Stomach smooth muscle (tissue), 2 donors: ENCODE data around the gene NUP205.

Source experiments
- H3K27ac ChIP-seq: one replicate; pipeline ENCODE4 v1.7.0; 2013; ENCODE audit warnings: mild to moderate bottlenecking, low read length, inconsistent platforms
- H3K27me3 ChIP-seq, 2 donors: one replicate each; pipeline ENCODE4 v1.7.0; 2013; ENCODE audit warnings: low read length in 2 of 2; ENCODE audit not compliant: insufficient read depth in 2 of 2, control insufficient read depth in 1 of 2
- H3K36me3 ChIP-seq, 2 donors: one replicate each; pipeline ENCODE4 v1.7.0; 2013; ENCODE audit warnings: low read length in 2 of 2; ENCODE audit not compliant: control insufficient read depth in 2 of 2, insufficient read depth in 2 of 2
- H3K4me1 ChIP-seq: one replicate; pipeline ENCODE4 v1.7.0; 2013; ENCODE audit warnings: low read length; ENCODE audit not compliant: control insufficient read depth, insufficient read depth
- H3K4me3 ChIP-seq, 2 donors: one replicate each; pipeline ENCODE4 v1.7.0; 2013; ENCODE audit warnings: low read length in 2 of 2
- H3K9ac ChIP-seq, 2 donors: one replicate each; pipeline ENCODE4 v1.7.0; 2013; ENCODE audit warnings: low read length in 2 of 2, mild to moderate bottlenecking in 1 of 2
- H3K9me3 ChIP-seq, 2 donors: one replicate each; pipeline ENCODE4 v1.7.0; 2013; ENCODE audit warnings: low read length in 2 of 2; ENCODE audit not compliant: control insufficient read depth in 2 of 2
- donor health status: healthy.
- donor health status: Pancreatic carcinoma.

Gene NUP205

GRCh38 chr7:135648235-135648634, 90.5 kb downstream of the NUP205 start:
- Histone ChIP-seq H3K9ac (no peak overlapping the region), H3K9me3 (no peaks in the 10 kb centered on the region), H3K27me3 (no peaks in the 10 kb centered on the region), H3K27ac (no peak overlapping the region), H3K4me3 (no peak overlapping the region), H3K36me3 (peaks cover 18 to 26% of the 10 kb centered on the region in 2 donors), H3K4me1 (no peaks in the 10 kb centered on the region)

- no peak overlapping the region for H3K4me3 ChIP-seq
- H3K36me3 ChIP-seq = peaks cover 7 to 9% of the 10 kb centered on the region in 2 donors
- no peak overlapping the region for H3K9ac ChIP-seq
- H3K9me3 ChIP-seq = no peaks in the 10 kb centered on the region
- H3K27me3 ChIP-seq = no peaks in the 10 kb centered on the region
- H3K4me1 ChIP-seq = no peaks in the 10 kb centered on the region
- H3K27ac ChIP-seq = no peak overlapping the region
Observed at GRCh38 chr7:135650831-135651573, 93.3 kb downstream of the NUP205 start.

- no peaks in the 10 kb centered on the region for H3K4me1 ChIP-seq
- H3K9ac ChIP-seq = no peak overlapping the region
- H3K9me3 ChIP-seq = no peaks in the 10 kb centered on the region
- no peak overlapping the region for H3K4me3 ChIP-seq
- peaks cover 0 to 4% of the 10 kb centered on the region in 2 donors for H3K36me3 ChIP-seq
- no peaks in the 10 kb centered on the region for H3K27me3 ChIP-seq
- H3K27ac ChIP-seq = no peak overlapping the region
Observed at GRCh38 chr7:135653340-135654080, 95.8 kb downstream of the NUP205 start.

- H3K27me3 ChIP-seq = no peaks in the 10 kb centered on the region
Observed at GRCh38 chr7:135658564-135658963, 100.8 kb downstream of the NUP205 start.

GRCh38 chr7:135659159-135659846, 101.6 kb downstream of the NUP205 start:
- no peak overlapping the region for H3K9ac ChIP-seq
- no peaks in the 10 kb centered on the region for H3K36me3 ChIP-seq
- no peak overlapping the region for H3K27ac ChIP-seq
- H3K27me3 ChIP-seq = no peaks in the 10 kb centered on the region
- no peak overlapping the region for H3K4me3 ChIP-seq
- H3K4me1 ChIP-seq = peaks cover 12% of the 10 kb centered on the region
- H3K9me3 ChIP-seq = no peaks in the 10 kb centered on the region

More at GRCh38 chr7:135658564-135658963, 100.8 kb downstream of the NUP205 start:
- no peaks in the 10 kb centered on the region for H3K36me3 ChIP-seq
- peaks cover 11% of the 10 kb centered on the region for H3K4me1 ChIP-seq
- no peak overlapping the region for H3K4me3 ChIP-seq
- no peak overlapping the region for H3K9ac ChIP-seq
- H3K27ac ChIP-seq = no peak overlapping the region
- H3K9me3 ChIP-seq = no peaks in the 10 kb centered on the region

- H3K27ac ChIP-seq = peak overlapping the region; percentile 91
- H3K9ac ChIP-seq = peak overlapping the region; percentile 86 to 91
- no peaks in the 10 kb centered on the region for H3K36me3 ChIP-seq
- H3K4me1 ChIP-seq = peaks cover 12% of the 10 kb centered on the region
- H3K4me3 ChIP-seq = peak overlapping the region; percentile 69 to 96
- no peaks in the 10 kb centered on the region for H3K9me3 ChIP-seq
- H3K27me3 ChIP-seq = no peaks in the 10 kb centered on the region
Observed at GRCh38 chr7:135661311-135662122, 103.8 kb downstream of the NUP205 start.

GRCh38 chr7:135662123-135662372, 104.3 kb downstream of the NUP205 start:
- no peaks in the 10 kb centered on the region for H3K9me3 ChIP-seq
- H3K4me3 ChIP-seq = peak overlapping the region; percentile 69 to 96
- H3K27me3 ChIP-seq = no peaks in the 10 kb centered on the region
- peak overlapping the region; percentile 91 for H3K27ac ChIP-seq
- peak overlapping the region; percentile 86 to 91 for H3K9ac ChIP-seq
- H3K36me3 ChIP-seq = no peaks in the 10 kb centered on the region
- peaks cover 12% of the 10 kb centered on the region for H3K4me1 ChIP-seq

GRCh38 chr7:135662373-135663114, 104.8 kb downstream of the NUP205 start, which contains the start of gene STMP1:
Gene STMP1, plus strand, starts transcription at chr7:135662514.
- Histone ChIP-seq H3K27me3 (no peaks in the 10 kb centered on the region), H3K4me3 (peak within 1 kb of the TSS; percentile 93 to 96), H3K27ac (peak within 1 kb of the TSS; percentile 91), H3K4me1 (peaks cover 12% of the 10 kb centered on the region), H3K36me3 (no peaks in the 10 kb centered on the region), H3K9ac (peak within 1 kb of the TSS; percentile 89 to 91), H3K9me3 (no peaks in the 10 kb centered on the region)

GRCh38 chr7:135664046-135664589, 106.4 kb downstream of the NUP205 start:
- H3K36me3 ChIP-seq = no peaks in the 10 kb centered on the region
- H3K27ac ChIP-seq = no peak overlapping the region
- H3K27me3 ChIP-seq = no peaks in the 10 kb centered on the region
- H3K4me1 ChIP-seq = peaks cover 12% of the 10 kb centered on the region
- peak overlapping the region in 1 of 2 donors; percentile 25 for H3K4me3 ChIP-seq
- no peaks in the 10 kb centered on the region for H3K9me3 ChIP-seq
- no peak overlapping the region for H3K9ac ChIP-seq
